ENCODE data around the gene IFIT2.
"Not testable (repeated sequence)": the region's sequence is repeated elsewhere in the genome, so short reads cannot be mapped to it uniquely, and the experiment has no call there.

IFIT2 gene

GRCh38 chr10:89301721-89302445 is at the start of gene IFIT2:
TSS of gene IFIT2 (plus strand) at chr10:89302046. CDS start at chr10:89302124, 78 bp downstream.
- DNase-seq = peak in 19 of 51 donors; percentile 10 to 92 (median 44)

GRCh38 chr10:89252225-89252585 is 49.6 kb upstream of the IFIT2 start:
- DNase-seq = no peak

GRCh38 chr10:89255091-89255579 is 46.7 kb upstream of the IFIT2 start:
- DNase-seq = not testable (repeated sequence)

- no peak for DNase-seq
Measured at GRCh38 chr10:89255793-89256192, 46.1 kb upstream of the IFIT2 start.

GRCh38 chr10:89256340-89256739 is 45.5 kb upstream of the IFIT2 start:
- no peak for DNase-seq

GRCh38 chr10:89256962-89257361 is 44.9 kb upstream of the IFIT2 start:
- DNase-seq = no peak

- DNase-seq = no peak
Measured at GRCh38 chr10:89257581-89257980, 44.3 kb upstream of the IFIT2 start.

- no peak for DNase-seq
Measured at GRCh38 chr10:89258881-89259280, 43.0 kb upstream of the IFIT2 start.

- no peak for DNase-seq
Measured at GRCh38 chr10:89262086-89263051, 39.5 kb upstream of the IFIT2 start.

GRCh38 chr10:89263091-89263490 is 38.8 kb upstream of the IFIT2 start:
- DNase-seq = no peak

GRCh38 chr10:89263531-89263930 is 38.3 kb upstream of the IFIT2 start:
- DNase-seq = no peak

GRCh38 chr10:89266721-89267453 is 35.0 kb upstream of the IFIT2 start:
- DNase-seq = peak in 1 of 51 donors; percentile 44

- no peak for DNase-seq
Measured at GRCh38 chr10:89269433-89270152, 32.3 kb upstream of the IFIT2 start.

GRCh38 chr10:89270153-89270483 is 31.7 kb upstream of the IFIT2 start:
- no peak for DNase-seq

- DNase-seq = no peak
Measured at GRCh38 chr10:89271532-89271931, 30.3 kb upstream of the IFIT2 start.

- no peak for DNase-seq
Measured at GRCh38 chr10:89273680-89274079, 28.2 kb upstream of the IFIT2 start.

GRCh38 chr10:89274928-89275327 is 26.9 kb upstream of the IFIT2 start:
- no peak for DNase-seq

GRCh38 chr10:89275383-89275782 is 26.5 kb upstream of the IFIT2 start:
- DNase-seq = no peak

GRCh38 chr10:89278034-89278535 is 23.8 kb upstream of the IFIT2 start:
- peak in 4 of 51 donors; percentile 16 to 35 (median 22) for DNase-seq

- DNase-seq = no peak
Measured at GRCh38 chr10:89278900-89279392, 22.9 kb upstream of the IFIT2 start.

GRCh38 chr10:89279421-89279869 is 22.4 kb upstream of the IFIT2 start:
- DNase-seq = no peak
